K562 (cell line): ENCODE results near the gene RACK1. TPM values are rescaled to one million over a fixed set of nuclear protein-coding genes. Genes with fewer than 3 reads are reported as not detected.

Experiments
- CEBPG ChIP-seq, 3 experiments: fragments of 200-800 bp in 1 of 3; sonication (Bioruptor generic) in 1 of 3; sonication (generic) in 1 of 3; formaldehyde crosslinking in 1 of 3; IDR thresholded peaks in 2 of 3; conservative IDR thresholded peaks in 1 of 3; 2 replicates each; pipeline versions ENCODE4 v1.6.1 to v1.8.0; 2016 to 2022; ENCODE audit warnings: missing compliant biosample characterization in 2 of 3, missing genetic modification characterization in 2 of 3, mild to moderate bottlenecking in 1 of 3, missing genetic modification reagents in 1 of 3
- CREBBP ChIP-seq: IDR thresholded peaks from one replicate; pipeline ENCODE4 v1.6.1; 2012; ENCODE audit warnings: low read depth, mild to moderate bottlenecking, control low read depth, inconsistent platforms, low read length
- CXXC5 ChIP-seq: fragments of 250-450 bp; sonication (Bioruptor Pico); IDR thresholded peaks from 2 replicates; pipeline ENCODE4 v1.8.0; 2022; ENCODE audit warnings: inconsistent platforms, mild to moderate bottlenecking, moderate library complexity
- E4F1 ChIP-seq: fragments of 250-450 bp; sonication (Bioruptor Pico); IDR thresholded peaks from 2 replicates; pipeline ENCODE4 v1.5.0; 2021; ENCODE audit warnings: mild to moderate bottlenecking, borderline replicate concordance
- ELK1 ChIP-seq: sonication (generic); formaldehyde crosslinking; IDR thresholded peaks from 2 replicates; pipeline ENCODE4 v1.8.1; 2022; ENCODE audit warnings: missing genetic modification reagents
- ETV6 ChIP-seq, 3 experiments: fragments of 150-350 bp in 1 of 3; sonication (generic) in 1 of 3; formaldehyde crosslinking in 1 of 3; IDR thresholded peaks; 2 replicates each; pipeline versions ENCODE4 v1.6.1 to v1.8.0; 2014 to 2022; ENCODE audit warnings: borderline replicate concordance in 2 of 3, low read depth in 2 of 3, antibody characterized with exemption in 1 of 3, low read length in 1 of 3, mild to moderate bottlenecking in 1 of 3, missing genetic modification reagents in 1 of 3
- FIP1L1 ChIP-seq: fragments of 200-400 bp; formaldehyde crosslinking; IDR thresholded peaks from 2 replicates; pipeline ENCODE4 v1.6.1; 2018; ENCODE audit warnings: mild to moderate bottlenecking, low read depth, low read length; ENCODE audit not compliant: poor library complexity, severe bottlenecking
- FOXP4 ChIP-seq: sonication (generic); formaldehyde crosslinking; IDR thresholded peaks from 2 replicates; pipeline ENCODE4 v1.8.0; 2022; ENCODE audit warnings: mild to moderate bottlenecking, missing genetic modification reagents, borderline replicate concordance
- ILF3 ChIP-seq: fragments of 450-650 bp; IDR thresholded peaks from 2 replicates; pipeline ENCODE4 v1.6.1; 2018; ENCODE audit warnings: antibody characterized with exemption, mild to moderate bottlenecking, moderate library complexity, borderline replicate concordance
- MAFK ChIP-seq: IDR thresholded peaks from 2 replicates; pipeline ENCODE4 v1.6.1; 2011; ENCODE audit warnings: low read length, improper control_type of control experiment
- NCOR1 ChIP-seq: fragments of 450-650 bp; IDR thresholded peaks from 2 replicates; pipeline ENCODE4 v1.6.1; 2016; ENCODE audit warnings: mild to moderate bottlenecking, moderate library complexity
- NFRKB ChIP-seq: fragments of 450-650 bp; IDR thresholded peaks from 2 replicates; pipeline ENCODE4 v1.6.1; 2016; ENCODE audit warnings: low read depth
- PCBP1 ChIP-seq: fragments of 200-400 bp; formaldehyde crosslinking; IDR thresholded peaks from 2 replicates; pipeline ENCODE4 v1.6.1; 2018; ENCODE audit warnings: mild to moderate bottlenecking, low read depth, low read length; ENCODE audit not compliant: poor library complexity, severe bottlenecking
- PRMT5 ChIP-seq: sonication (generic); formaldehyde crosslinking; IDR thresholded peaks from 2 replicates; pipeline ENCODE4 v1.5.0; 2020; ENCODE audit warnings: missing genetic modification reagents
- SMARCE1 ChIP-seq: fragments of 450-650 bp; IDR thresholded peaks from 2 replicates; pipeline ENCODE4 v1.7.1; 2016; ENCODE audit warnings: mild to moderate bottlenecking
- TCF3 ChIP-seq: sonication (generic); formaldehyde crosslinking; IDR thresholded peaks from 2 replicates; pipeline ENCODE4 v1.4.0; 2020; ENCODE audit warnings: mild to moderate bottlenecking, missing genetic modification reagents
- ZBTB2 ChIP-seq: fragments of 450-650 bp; IDR thresholded peaks from 2 replicates; pipeline ENCODE4 v1.6.1; 2016; ENCODE audit warnings: antibody characterized with exemption
- ZKSCAN8 ChIP-seq: fragments of 200-800 bp; sonication (Bioruptor generic); IDR thresholded peaks from 2 replicates; pipeline ENCODE4 v1.6.1; 2016; ENCODE audit warnings: missing genetic modification characterization, missing compliant biosample characterization
- ZNF174 ChIP-seq: fragments of 250-450 bp; sonication (Bioruptor Pico); IDR thresholded peaks from 2 replicates; pipeline ENCODE4 v1.4.0; 2020; ENCODE audit warnings: mild to moderate bottlenecking
- ZNF263 ChIP-seq: sonication (generic); formaldehyde crosslinking; IDR thresholded peaks from 2 replicates; pipeline ENCODE4 v1.8.0; 2022; ENCODE audit warnings: mild to moderate bottlenecking, missing genetic modification reagents, borderline replicate concordance
- ZNF274 ChIP-seq: IDR thresholded peaks from 2 replicates; pipeline ENCODE4 v1.6.1; 2011; ENCODE audit warnings: low read depth, mild to moderate bottlenecking, low read length, moderate library complexity, borderline replicate concordance
- polyA plus RNA-seq, 8 experiments: library from polyadenylated mRNA; depleted of rRNA in 4 of 8; stranded (reverse) in 5 of 8; unstranded in 3 of 8; fragments of >200 nt; fragmentation: Nextera tagmentation in 2 of 8; fragmentation: Illumina TruSeq in 1 of 8; extraction: Ambion mirVana in 2 of 8; extraction: Trizol in 1 of 8; gene quantifications; 2 replicates each; pipeline versions ENCODE4 v1.2.1 to v1.2.3, GENCODE V29; 2011 to 2014; ENCODE audit warnings: inconsistent platforms in 1 of 8, missing spikeins in 1 of 8
- total RNA-seq, 7 experiments: library from RNA; depleted of rRNA in 6 of 7; stranded (reverse); fragments of >200 nt in 6 of 7; fragmentation: Illumina TruSeq in 2 of 7; extraction: Trizol in 2 of 7; gene quantifications; 2 replicates each; pipeline versions ENCODE4 v1.2.1 to v1.2.3, GENCODE V29; 2011 to 2021; ENCODE audit warnings: low replicate concordance in 1 of 7

RACK1 gene
- total and polyA plus RNA-seq, 9 of the 15 experiments (the other 6 are each of a cell fraction or from before 2014, with no cell fraction given): 2,303 to 5,311 (median 3,833) TPM

- TF ChIP-seq NFRKB: no peak
- TF ChIP-seq FOXP4 (CRISPR knock-in tag): no peak
- TF ChIP-seq ZKSCAN8: no peak
- no peak for TF ChIP-seq ZBTB2
- TF ChIP-seq CREBBP: no peak
- TF ChIP-seq PRMT5 (CRISPR knock-in tag): 0 out of 2 replicates have a peak, but pooled peaks have one; percentile 23
- no peak; the same call in 1 of the 2 replicates for TF ChIP-seq ILF3
- TF ChIP-seq CXXC5 (CRISPR knock-in tag): no peak
- TF ChIP-seq ZNF263 (CRISPR knock-in tag): no peak
- no peak for TF ChIP-seq E4F1
- no peak for TF ChIP-seq ELK1
- TF ChIP-seq PCBP1: no peak
- no peak for TF ChIP-seq ETV6 (IDR thresholded peaks at IDR 0.05; ENCODE audit: borderline replicate concordance in 1 of 2, low read depth in 2 of 2, low read length in 1 of 2)
- no peak for TF ChIP-seq ETV6 (CRISPR knock-in tag; IDR thresholded peaks at IDR 0.05; ENCODE audit: borderline replicate concordance)
- no peak for TF ChIP-seq SMARCE1
- TF ChIP-seq TCF3 (CRISPR knock-in tag): no peak
- TF ChIP-seq ZNF174 (CRISPR knock-in tag): no peak
- no peak for TF ChIP-seq ZNF274
- TF ChIP-seq NCOR1: no peak
- TF ChIP-seq MAFK: no peak
- no peak for TF ChIP-seq FIP1L1
- peak; percentile 24; the same call in 1 of the 2 replicates for TF ChIP-seq CEBPG (CRISPR knock-in tag; IDR thresholded peaks at IDR 0.05)
- TF ChIP-seq CEBPG (tag; conservative IDR thresholded peaks at IDR 0.05 in 1 of 2, IDR thresholded peaks at IDR 0.05 in 1 of 2): no peak
Observed at GRCh38 chr5:181243018-181243563, 615 bp downstream of the RACK1 start (continued).
